Measurements from ENCODE around the gene TNIK. TPM values are rescaled to one million over a fixed set of nuclear protein-coding genes. Genes with fewer than 3 reads are reported as not detected.

Gene TNIK
- total RNA-seq, 1 donor from 2014 or later = 1.1 TPM

GRCh38 chr3:171301998-171302397, 158.2 kb downstream of the TNIK start:
- FAIRE-seq (no peak), DNase-seq (ENCODE audit: low read depth) (no peak)
- H3K27me3 ChIP-seq (ENCODE audit: control insufficient read depth, insufficient read depth, low read length) = no peaks in the 10 kb centered on the region
- no peaks in the 10 kb centered on the region for H3K36me3 ChIP-seq (ENCODE audit: control insufficient read depth, insufficient read depth, low read length)
- H3K4me3 ChIP-seq (ENCODE audit: low read depth, low read length) = no peak overlapping the region
- TF ChIP-seq CTCF (IDR thresholded peaks at IDR 0.05; ENCODE audit: insufficient read depth, low read length, severe bottlenecking) = no peak

GRCh38 chr3:171301002-171301401, 159.2 kb downstream of the TNIK start:
- FAIRE-seq (no peak), DNase-seq (ENCODE audit: low read depth) (no peak)
- Histone ChIP-seq H3K36me3 (ENCODE audit: control insufficient read depth, insufficient read depth, low read length) (no peaks in the 10 kb centered on the region), H3K4me3 (ENCODE audit: low read depth, low read length) (no peak overlapping the region), H3K27me3 (ENCODE audit: control insufficient read depth, insufficient read depth, low read length) (no peaks in the 10 kb centered on the region)
- TF ChIP-seq CTCF (IDR thresholded peaks at IDR 0.05; ENCODE audit: insufficient read depth, low read length, severe bottlenecking) = no peak

DNA sequence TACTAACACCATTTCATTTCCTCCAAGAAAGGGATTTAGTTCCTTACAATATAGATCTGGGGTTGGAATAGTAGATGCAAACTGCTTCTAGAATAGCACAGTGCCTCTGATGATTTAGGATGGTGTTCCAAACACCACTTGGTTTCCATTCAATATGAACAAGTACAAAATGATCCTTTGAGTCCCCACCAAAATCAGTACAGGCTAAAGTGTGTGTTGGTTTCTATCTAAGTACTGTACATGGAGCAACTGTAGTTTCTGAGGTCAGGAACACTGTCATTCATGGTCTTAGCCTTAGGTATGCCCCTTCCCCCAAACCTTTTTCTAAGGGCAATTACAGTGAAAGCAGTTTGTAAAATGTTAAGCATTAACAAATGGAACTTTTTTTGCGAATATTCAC, 162.3 kb downstream of the TNIK start:
- DNase-seq (ENCODE audit: low read depth) (no peak), FAIRE-seq (no peak)
- Histone ChIP-seq H3K4me3 (ENCODE audit: low read depth, low read length) (no peak overlapping the region), H3K27me3 (ENCODE audit: control insufficient read depth, insufficient read depth, low read length) (no peaks in the 10 kb centered on the region), H3K36me3 (ENCODE audit: control insufficient read depth, insufficient read depth, low read length) (no peaks in the 10 kb centered on the region)
- TF ChIP-seq CTCF (IDR thresholded peaks at IDR 0.05; ENCODE audit: insufficient read depth, low read length, severe bottlenecking) = no peak

- FAIRE-seq (no peak), DNase-seq (ENCODE audit: low read depth) (no peak)
- Histone ChIP-seq H3K27me3 (ENCODE audit: control insufficient read depth, insufficient read depth, low read length) (no peaks in the 10 kb centered on the region), H3K4me3 (ENCODE audit: low read depth, low read length) (no peak overlapping the region), H3K36me3 (ENCODE audit: control insufficient read depth, insufficient read depth, low read length) (no peaks in the 10 kb centered on the region)
- TF ChIP-seq CTCF (IDR thresholded peaks at IDR 0.05; ENCODE audit: insufficient read depth, low read length, severe bottlenecking) = no peak
Observed at GRCh38 chr3:171297207-171297606, 163.0 kb downstream of the TNIK start.

GRCh38 chr3:171295484-171296373, 164.5 kb downstream of the TNIK start:
- DNase-seq (ENCODE audit: low read depth) (no peak), FAIRE-seq (no peak)
- Histone ChIP-seq H3K4me3 (ENCODE audit: low read depth, low read length) (no peak overlapping the region), H3K36me3 (ENCODE audit: control insufficient read depth, insufficient read depth, low read length) (no peaks in the 10 kb centered on the region), H3K27me3 (ENCODE audit: control insufficient read depth, insufficient read depth, low read length) (no peaks in the 10 kb centered on the region)
- TF ChIP-seq CTCF (IDR thresholded peaks at IDR 0.05; ENCODE audit: insufficient read depth, low read length, severe bottlenecking) = no peak
